ENCODE results near the gene POLR2A.
A peak's percentile ranks its signal among the peaks of the same experiment; 100 is the strongest.

POLR2A gene

DNA sequence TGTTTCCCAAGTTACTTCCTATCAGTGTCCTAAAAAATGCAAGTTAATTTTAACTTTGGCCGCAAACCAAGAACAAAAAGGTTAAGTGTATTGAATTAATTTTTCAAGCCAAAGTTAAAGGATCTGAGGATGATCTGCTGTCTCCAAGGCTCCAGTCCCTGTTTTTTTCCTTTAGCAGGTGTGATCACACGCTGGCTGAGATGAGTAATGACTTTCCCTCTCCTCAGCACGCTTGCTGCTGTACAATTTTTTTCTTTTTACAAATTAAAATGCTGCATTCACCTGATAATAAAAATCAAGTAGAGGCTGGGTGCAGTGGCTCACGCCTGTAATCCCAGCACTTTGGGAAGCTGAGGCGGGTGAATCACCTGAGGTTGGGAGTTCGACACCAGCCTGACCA is 60.7 kb downstream of the POLR2A start:
- TF ChIP-seq NFIC (IDR thresholded peaks at IDR 0.05) = no peak
- no peak for TF ChIP-seq TEAD4 (IDR thresholded peaks at IDR 0.05)
- no peak for TF ChIP-seq TAF1 (IDR thresholded peaks at IDR 0.05; ENCODE audit: low read depth)

- 0 out of 2 replicates have a peak, but pooled peaks have one; percentile 2 for TF ChIP-seq TAF1 (IDR thresholded peaks at IDR 0.05; ENCODE audit: low read depth)
- peak; percentile 7; the same call in 1 of the 2 replicates for TF ChIP-seq RAD21 (IDR thresholded peaks at IDR 0.05; ENCODE audit: low read depth)
- TF ChIP-seq, protein P1, sequence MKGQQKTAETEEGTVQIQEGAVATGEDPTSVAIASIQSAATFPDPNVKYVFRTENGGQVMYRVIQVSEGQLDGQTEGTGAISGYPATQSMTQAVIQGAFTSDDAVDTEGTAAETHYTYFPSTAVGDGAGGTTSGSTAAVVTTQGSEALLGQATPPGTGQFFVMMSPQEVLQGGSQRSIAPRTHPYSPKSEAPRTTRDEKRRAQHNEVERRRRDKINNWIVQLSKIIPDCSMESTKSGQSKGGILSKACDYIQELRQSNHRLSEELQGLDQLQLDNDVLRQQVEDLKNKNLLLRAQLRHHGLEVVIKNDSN (IDR thresholded peaks at IDR 0.05) = no peak
- TF ChIP-seq FOXM1 (IDR thresholded peaks at IDR 0.05; ENCODE audit: borderline replicate concordance, low read depth) = no peak
- TF ChIP-seq ZBTB7A (IDR thresholded peaks at IDR 0.05; ENCODE audit: low read depth) = peak; percentile 76; the same call in 1 of the 2 replicates
Observed at GRCh38 chr17:7548585-7549400, 64.6 kb downstream of the POLR2A start, which contains the start of gene TNFSF12. Gene TNFSF12, plus strand, starts transcription at chr17:7549058. Its CDS starts 96 bp downstream, at chr17:7549154.
